Motor neuron (in vitro differentiated cells): ENCODE measurements around the gene TSG101. TPM values are rescaled to one million over a fixed set of nuclear protein-coding genes. Genes with fewer than 3 reads are reported as not detected.

Experiments used
- ATAC-seq, 8 experiments: fragments of 200-7000 bp; cut with Tn5 transposase; replicated peaks in 6 of 8; 2 replicates each; pipeline ENCODE4 v1.8.0; 2021; ENCODE audit warnings: mild to moderate bottlenecking in 8 of 8, moderate library complexity in 8 of 8
- H3K27ac ChIP-seq, 2 donors: fragments of 250-450 bp; sonication (Bioruptor Pico); 2 replicates each; pipeline ENCODE4 v1.9.0; 2021; ENCODE audit warnings: antibody characterized with exemption in 2 of 2, mild to moderate bottlenecking in 2 of 2, moderate library complexity in 1 of 2
- H3K4me1 ChIP-seq, 2 donors: fragments of 250-450 bp; sonication (Bioruptor Pico); replicated peaks in 1 of 2; 2 replicates each; pipeline ENCODE4 v1.6.1; 2021; ENCODE audit warnings: antibody characterized with exemption in 2 of 2, mild to moderate bottlenecking in 2 of 2, moderate library complexity in 1 of 2
- H3K4me3 ChIP-seq, 5 donors: fragments of 250-450 bp; sonication (Bioruptor Pico); 2 replicates each; pipeline ENCODE4 v1.9.0; 2021; ENCODE audit warnings: antibody characterized with exemption in 5 of 5, mild to moderate bottlenecking in 5 of 5, moderate library complexity in 4 of 5
- WGBS, 10 experiments: fragments of 450-650 bp; shearing (Covaris generic); methylation state at CpG; one replicate each; pipeline ENCODE4 v1.0.0; 2022; 5-methylcytosine and 5-hydroxymethylcytosine counted together
- in situ Hi-C, 9 experiments: fragments of 400-800 bp; cut with MboI; loops; one replicate each; pipeline ENCODE4 v1.15.0; 2021; ENCODE audit warnings: low sequenced_read_pairs in 9 of 9, low pct_unique_long_range_greater_than_20kb in 2 of 9; ENCODE audit not compliant: unreplicated experiment in 9 of 9
- total RNA-seq, 8 experiments: library from RNA; unstranded; fragments of 300-600 nt; gene quantifications; 2 replicates each; pipeline versions ENCODE4 v1.2.3 to v1.2.4, GENCODE V29; 2022

The TSG101 gene
- total RNA-seq, 8 experiments from 2014 or later, result 57.3 to 100 (median 86.0) TPM

- H3K4me1 ChIP-seq, result no peaks in the 10 kb centered on the region
- no peak overlapping the region for H3K27ac ChIP-seq
- H3K4me3 ChIP-seq, result no peak overlapping the region
- ATAC-seq, result no peak
- WGBS, 10 experiments, result 20 to 100% (median 89%) methylated on average over 1 of the region's 1 CpG; no CpG with 5 or more reads in 3 of the 10 experiments
- in situ Hi-C loops, result no loop called here
These were observed 36.4 kb downstream of the TSG101 start for GRCh38 chr11:18490319-18490718.

GRCh38 chr11:18485913-18486528, 40.7 kb downstream of the TSG101 start:
- Histone ChIP-seq H3K27ac (no peak overlapping the region), H3K4me3 (no peak overlapping the region), H3K4me1 (no peaks in the 10 kb centered on the region)
- in situ Hi-C loops, result no loop called here
- no peak for ATAC-seq
- WGBS, 10 experiments, result 96 to 100% (median 100%) methylated on average over 1 to 5 of the region's 8 CpGs; no CpG with 5 or more reads in 4 of the 10 experiments

GRCh38 chr11:18479063-18479462, 47.7 kb downstream of the TSG101 start:
- in situ Hi-C loops, result no loop called here
- H3K4me1 ChIP-seq, result no peaks in the 10 kb centered on the region
- no peak for ATAC-seq
- WGBS, 10 experiments, result 87 to 100% (median 100%) methylated on average over 1 to 3 of the region's 4 CpGs
- no peak overlapping the region for H3K27ac ChIP-seq
- H3K4me3 ChIP-seq, result no peak overlapping the region

- Histone ChIP-seq H3K4me1 (no peaks in the 10 kb centered on the region), H3K27ac (no peak overlapping the region), H3K4me3 (no peak overlapping the region)
- in situ Hi-C loops, result no loop called here
- no peak for ATAC-seq
These were observed 54.2 kb downstream of the TSG101 start for GRCh38 chr11:18472587-18472986.

- no peak overlapping the region for H3K27ac ChIP-seq
- H3K4me3 ChIP-seq, result no peak overlapping the region
- in situ Hi-C loops, result no loop called here
- no peaks in the 10 kb centered on the region for H3K4me1 ChIP-seq
- ATAC-seq, result no peak
- 75 to 100% (median 95%) methylated on average over 3 of the region's 3 CpGs; no CpG with 5 or more reads in 2 of the 10 experiments for WGBS, 10 experiments
These were observed 54.7 kb downstream of the TSG101 start for GRCh38 chr11:18471995-18472394.

- no peak for ATAC-seq
- 80 to 100% (median 92%) methylated on average over 2 to 7 of the region's 7 CpGs for WGBS, 10 experiments
These were observed 57.8 kb downstream of the TSG101 start for GRCh38 chr11:18468961-18469360.

GRCh38 chr11:18468059-18468458, 58.7 kb downstream of the TSG101 start:
- Histone ChIP-seq H3K4me1 (no peaks in the 10 kb centered on the region), H3K4me3 (no peak overlapping the region), H3K27ac (no peak overlapping the region)
- in situ Hi-C loops, result no loop called here
- no peak for ATAC-seq
- 82 to 100% (median 100%) methylated on average over 1 to 2 of the region's 2 CpGs; no CpG with 5 or more reads in 4 of the 10 experiments for WGBS, 10 experiments

More at GRCh38 chr11:18468961-18469360, 57.8 kb downstream of the TSG101 start:
- no peak overlapping the region for H3K27ac ChIP-seq
- no peak overlapping the region for H3K4me3 ChIP-seq
- no peaks in the 10 kb centered on the region for H3K4me1 ChIP-seq
- in situ Hi-C loops, result no loop called here

GRCh38 chr11:18466402-18466801, 60.3 kb downstream of the TSG101 start:
- ATAC-seq, result no peak
- Histone ChIP-seq H3K27ac (no peak overlapping the region), H3K4me1 (no peaks in the 10 kb centered on the region), H3K4me3 (no peak overlapping the region)
- WGBS, 10 experiments, result 83 to 100% (median 100%) methylated on average over 1 to 2 of the region's 2 CpGs; no CpG with 5 or more reads in 5 of the 10 experiments
- in situ Hi-C loops, result no loop called here

GRCh38 chr11:18463439-18463838, 63.3 kb downstream of the TSG101 start:
- ATAC-seq, result no peak
- 14 to 71% (median 56%) methylated on average over 1 of the region's 1 CpG; no CpG with 5 or more reads in 4 of the 10 experiments for WGBS, 10 experiments
- Histone ChIP-seq H3K4me1 (no peaks in the 10 kb centered on the region), H3K27ac (no peak overlapping the region), H3K4me3 (no peak overlapping the region)
- in situ Hi-C loops, result no loop called here

GRCh38 chr11:18461909-18462308, 64.8 kb downstream of the TSG101 start:
- 75 to 100% (median 92%) methylated on average over 1 to 5 of the region's 6 CpGs; no CpG with 5 or more reads in 4 of the 10 experiments for whole genome bisulfite sequencing, 10 experiments
- H3K27ac ChIP-seq, result no peak overlapping the region
- in situ Hi-C loops, result no loop called here
- H3K4me3 ChIP-seq, result no peak overlapping the region
- no peaks in the 10 kb centered on the region for H3K4me1 ChIP-seq
- no peak for ATAC-seq

- no peak overlapping the region for H3K4me3 ChIP-seq
- in situ Hi-C loops, result no loop called here
- H3K27ac ChIP-seq, result no peak overlapping the region
- no peak for ATAC-seq
- 58 to 91% (median 83%) methylated on average over 2 to 4 of the region's 4 CpGs; no CpG with 5 or more reads in 1 of the 10 experiments for WGBS, 10 experiments
- no peaks in the 10 kb centered on the region for H3K4me1 ChIP-seq
These were observed 67.1 kb downstream of the TSG101 start for GRCh38 chr11:18459634-18460033.

GRCh38 chr11:18457450-18457849, 69.3 kb downstream of the TSG101 start:
- no peak overlapping the region for H3K4me3 ChIP-seq
- whole genome bisulfite sequencing, 10 experiments, result 8 to 44% (median 29%) methylated on average over 1 to 3 of the region's 3 CpGs; no CpG with 5 or more reads in 7 of the 10 experiments
- H3K4me1 ChIP-seq, result no peaks in the 10 kb centered on the region
- peak in 5 of 8 experiments; percentile 29 to 77 (median 67) for ATAC-seq
- no peak overlapping the region for H3K27ac ChIP-seq
- in situ Hi-C loops, result no loop called here

- Histone ChIP-seq H3K27ac (no peak within 1 kb of the TSS), H3K4me3 (no peak within 1 kb of the TSS), H3K4me1 (no peaks in the 10 kb centered on the region)
- ATAC-seq, result no peak
- WGBS, 10 experiments, result 18 to 100% (median 90%) methylated on average over 1 to 9 of the region's 47 CpGs; no CpG with 5 or more reads in 3 of the 10 experiments
- in situ Hi-C loops, result no loop called here
These were observed 70.9 kb downstream of the TSG101 start, which contains the start of gene LDHAL6A for GRCh38 chr11:18455686-18456372. Gene LDHAL6A, plus strand, starts transcription at chr11:18455856. Its CDS starts 825 bp downstream, at chr11:18456681.
